Epidermal melanocyte (primary cell): Measurements from ENCODE around the gene TMF1.

ENCODE experiments used
- DNase-seq: peaks from one replicate; pipeline ENCODE4 v3.0.0; 2011; ENCODE audit warnings: low spot score; ENCODE audit not compliant: insufficient read length

The TMF1 gene

GRCh38 chr3:69051756-69052471, at the start of gene TMF1:
TMF1 (minus strand) TSS chr3:69052333; CDS start chr3:69052086, 247 bp downstream.
- DNase-seq: peak; percentile 84

DNA sequence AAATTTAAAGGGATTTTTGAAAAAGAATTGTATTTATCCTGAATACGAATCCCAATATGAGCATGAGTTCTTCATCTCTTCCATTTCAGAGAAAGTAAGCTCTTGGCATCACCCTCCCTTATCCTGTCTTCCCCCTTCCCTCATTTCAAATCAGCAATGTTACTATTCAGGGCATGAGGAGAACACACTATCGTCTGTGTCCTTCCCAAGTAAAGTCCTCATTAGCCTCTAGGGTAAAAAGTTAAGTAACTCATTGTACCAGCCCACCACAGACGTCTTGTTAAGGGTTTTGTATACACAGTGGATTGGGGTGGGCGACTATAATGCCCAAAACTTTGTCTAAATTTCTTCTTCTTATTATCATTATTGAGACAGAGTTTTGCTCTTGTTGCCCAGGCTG, 47.4 kb upstream of the TMF1 start:
- DNase-seq: no peak

DNA sequence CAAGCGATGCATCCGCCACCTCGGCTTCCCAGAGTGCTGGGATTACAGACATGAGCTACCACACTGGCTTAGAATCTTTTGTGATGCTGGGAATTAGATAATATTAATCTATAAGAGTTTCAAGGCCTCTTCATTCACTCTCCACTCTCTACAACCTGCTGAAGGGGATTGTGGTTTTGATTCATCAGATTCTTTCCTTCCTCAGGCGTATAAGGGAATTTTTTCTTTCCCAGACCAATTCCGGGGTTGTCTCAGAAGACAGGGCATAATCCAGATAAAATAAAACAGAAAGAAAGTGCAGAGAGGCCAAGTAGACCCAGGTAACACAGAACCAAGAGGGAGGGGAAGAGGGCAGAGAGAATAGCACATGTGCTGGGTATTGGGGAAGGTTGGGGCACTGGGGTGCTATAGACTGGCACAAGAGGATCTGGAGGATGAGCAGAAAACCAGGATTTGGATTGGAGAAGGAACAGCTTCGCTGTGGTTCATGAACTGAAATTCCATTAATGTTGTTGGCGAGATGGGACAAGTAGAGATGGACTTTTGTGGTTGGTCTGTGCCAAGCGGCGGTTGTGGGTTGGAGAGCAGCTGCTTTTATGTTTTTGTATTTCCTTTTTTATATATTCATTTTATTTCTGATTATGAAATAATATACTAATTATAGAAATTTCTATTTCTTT, 45.4 kb upstream of the TMF1 start:
- DNase-seq: no peak

- DNase-seq: no peak
Measured at GRCh38 chr3:69096299-69096698, 44.2 kb upstream of the TMF1 start.

DNA sequence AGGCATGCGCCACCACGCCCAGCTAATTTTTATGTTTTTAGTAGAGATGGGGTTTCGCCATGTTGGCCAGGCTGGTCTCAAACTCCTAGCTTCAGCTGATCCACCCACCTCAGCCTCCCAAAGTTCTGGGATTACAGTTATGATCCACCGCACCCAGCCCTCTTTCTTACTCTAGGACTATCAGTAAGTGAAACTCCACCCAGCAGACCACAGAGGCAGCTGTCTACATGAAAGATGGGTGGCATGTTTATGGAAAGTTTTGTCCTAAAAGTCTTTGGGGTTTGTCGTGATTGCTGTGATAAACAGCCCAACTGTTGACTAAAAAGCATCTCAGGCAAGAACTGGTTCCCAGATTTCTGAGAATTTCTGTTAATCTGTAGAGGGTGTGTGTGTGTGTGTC, 43.5 kb upstream of the TMF1 start:
- DNase-seq: no peak

DNA sequence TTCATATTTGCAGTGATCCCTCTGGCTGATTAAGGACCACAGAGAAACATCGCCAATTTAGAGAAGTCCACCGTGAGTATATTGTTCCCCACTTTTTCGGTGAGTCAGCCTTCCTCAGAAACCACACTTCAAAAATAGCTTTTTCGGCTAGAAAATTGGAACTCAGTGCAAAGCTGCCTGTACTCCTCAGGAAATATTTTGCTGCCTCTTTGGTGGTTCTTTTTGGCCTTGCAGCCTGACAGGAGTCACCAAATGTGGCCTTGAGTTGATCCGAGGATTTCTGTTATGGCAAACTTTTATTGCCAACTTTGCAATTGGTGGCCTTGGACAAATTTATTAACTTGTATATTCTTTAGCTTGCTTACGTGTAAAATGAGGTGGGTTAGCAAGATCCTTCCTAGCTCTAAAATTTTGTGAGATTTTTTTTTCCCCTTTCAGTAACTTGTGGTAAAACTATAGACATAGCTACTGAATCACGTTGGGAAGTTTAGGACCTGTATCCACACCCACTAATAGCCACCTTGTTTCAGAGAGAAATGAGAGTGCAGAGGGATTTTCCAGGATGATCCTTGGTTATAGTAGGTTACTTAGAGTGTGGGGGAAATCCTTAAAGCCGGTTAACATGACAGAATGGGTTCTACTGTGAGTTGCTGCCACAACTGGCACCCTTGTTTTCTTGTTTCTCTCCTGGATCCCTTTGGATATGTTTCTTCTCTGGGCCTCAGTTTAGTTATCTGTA, 42.5 kb upstream of the TMF1 start:
- DNase-seq: no peak

- DNase-seq: no peak
Measured at GRCh38 chr3:69092030-69092516, 39.9 kb upstream of the TMF1 start.

- DNase-seq: no peak
Measured at GRCh38 chr3:69091389-69092029, 39.4 kb upstream of the TMF1 start.

DNA sequence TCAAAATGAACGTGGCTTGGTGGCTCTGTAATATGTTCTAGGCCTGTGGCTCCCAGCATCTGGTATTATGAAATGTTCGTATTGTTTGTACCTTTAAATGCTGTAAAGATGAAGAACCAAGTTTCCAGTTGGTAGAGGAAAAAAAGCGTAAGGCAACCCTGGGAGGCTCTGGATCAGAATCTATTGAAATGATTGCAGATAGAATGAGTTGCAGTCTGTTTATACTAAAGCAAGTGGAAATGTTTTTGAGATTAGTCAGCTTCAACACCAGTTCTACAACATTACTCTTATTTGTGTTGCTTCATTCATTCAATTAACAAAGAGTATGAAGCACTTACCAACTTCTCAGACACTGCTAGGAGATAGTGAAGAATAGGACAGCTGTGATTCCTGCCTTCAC, 37.9 kb upstream of the TMF1 start:
- no peak for DNase-seq

GRCh38 chr3:69088063-69088462, 35.9 kb upstream of the TMF1 start:
- no peak for DNase-seq

DNA sequence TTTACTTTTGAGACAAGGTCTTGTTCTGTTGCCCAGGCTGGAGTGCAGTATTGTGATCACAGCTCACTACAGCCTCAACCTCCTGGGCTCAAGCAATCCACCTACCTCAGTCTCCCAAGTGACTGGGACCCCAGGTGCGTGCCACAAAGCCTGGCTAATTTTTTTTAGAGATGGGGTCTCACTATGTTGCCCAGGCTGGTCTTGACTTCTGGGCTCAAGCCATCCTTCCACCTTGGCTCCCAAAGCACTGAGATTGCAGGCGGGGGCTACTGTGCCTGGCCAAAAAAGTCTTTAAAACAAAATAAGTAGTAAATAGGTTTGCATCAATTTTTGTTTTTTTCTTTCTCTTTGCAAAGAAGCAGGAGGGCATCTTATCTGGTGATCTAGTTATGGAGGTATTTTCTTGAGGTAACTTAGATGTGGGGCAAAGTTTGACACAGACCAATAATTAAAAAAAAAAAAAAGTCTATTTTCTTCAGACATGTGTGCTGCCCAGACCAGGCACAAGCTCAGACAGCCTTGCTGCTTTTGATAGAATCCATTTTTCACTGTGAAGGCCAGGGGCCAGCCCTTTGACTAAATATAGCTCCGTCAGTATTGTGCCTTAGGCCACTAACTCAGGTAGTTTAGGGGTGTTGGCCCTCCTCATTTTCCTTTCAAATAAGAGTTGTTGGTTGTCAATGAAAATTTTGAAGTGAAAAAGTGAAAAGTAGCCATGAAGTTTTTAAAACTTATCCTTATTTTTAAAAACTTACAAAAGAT, 35.1 kb upstream of the TMF1 start:
- DNase-seq: no peak

DNA sequence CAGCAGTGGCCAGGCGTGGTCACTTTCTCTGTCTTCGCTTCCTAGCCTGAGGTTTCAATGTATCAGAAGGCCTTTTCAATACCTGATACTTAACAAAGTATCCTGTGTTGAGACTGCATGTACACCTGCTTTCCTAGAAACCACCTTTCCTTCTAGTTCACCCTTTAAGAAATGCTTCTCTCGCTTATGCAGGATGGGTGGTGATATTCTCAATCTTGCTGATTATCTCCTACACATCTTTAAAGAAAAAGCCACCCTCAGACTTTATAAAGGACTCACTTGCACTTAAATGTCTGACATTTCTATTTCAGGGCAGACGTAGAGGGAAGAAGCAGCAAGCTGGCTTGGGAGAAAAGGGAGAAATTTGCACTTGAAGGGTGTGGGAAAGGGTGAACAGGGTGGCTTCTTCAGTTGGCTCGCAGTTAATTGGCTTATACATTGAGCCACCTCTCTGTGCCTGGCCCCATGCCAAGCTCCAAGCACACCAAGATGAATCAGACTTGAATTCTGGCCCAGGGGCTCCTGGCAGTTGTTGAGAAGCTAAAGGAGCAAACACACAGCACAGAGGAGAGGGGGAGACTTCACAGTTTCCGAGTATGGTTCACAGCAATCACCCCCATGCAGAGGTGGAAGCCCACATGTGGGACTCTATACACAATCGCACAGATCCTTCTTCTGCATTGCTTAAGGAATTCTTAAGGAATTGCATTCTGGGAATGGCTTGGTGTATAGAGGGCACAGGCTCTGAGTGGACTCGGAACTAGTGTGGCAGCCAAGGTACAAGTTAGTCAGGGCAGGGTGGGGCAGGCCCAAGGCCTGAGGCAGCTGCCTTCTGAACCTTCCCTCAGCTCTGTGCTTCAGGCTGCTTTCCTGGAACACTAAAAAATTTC, 33.9 kb upstream of the TMF1 start:
- no peak for DNase-seq

DNA sequence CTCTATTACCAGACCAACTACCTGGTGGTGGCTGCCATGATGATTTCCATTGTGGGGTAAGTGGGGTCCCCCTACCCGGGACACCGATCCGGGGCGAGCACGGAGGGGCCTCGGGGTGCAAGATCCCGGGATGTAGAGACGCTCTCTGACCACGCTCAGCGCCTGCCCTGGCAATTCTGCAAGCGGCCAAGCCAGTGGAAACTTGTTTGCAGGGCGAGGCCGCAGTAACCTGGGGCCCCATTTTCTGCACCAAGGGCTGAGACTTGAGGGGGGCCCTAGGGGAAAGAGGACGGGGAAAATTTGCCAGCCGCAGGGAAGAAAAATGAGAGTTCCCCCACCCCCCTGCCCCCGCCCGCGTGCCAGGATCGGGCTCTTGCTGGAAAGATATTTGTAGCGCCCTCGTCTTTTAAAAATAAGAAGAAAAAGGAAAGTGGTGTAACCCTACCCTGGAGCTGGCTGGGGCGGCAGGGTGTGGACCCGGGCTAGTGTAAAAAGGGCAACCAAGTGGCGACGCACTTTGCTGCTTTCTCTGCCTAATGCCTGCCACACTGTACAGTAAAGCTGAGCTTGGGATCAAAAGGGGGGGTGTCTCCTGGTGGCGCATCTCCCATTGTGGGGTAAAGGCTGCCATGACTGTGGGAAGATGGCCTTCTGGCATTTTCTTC, 33.2 kb upstream of the TMF1 start:
- DNase-seq: no peak

- DNase-seq: peak; percentile 63
Measured at GRCh38 chr3:69084326-69085167, 32.4 kb upstream of the TMF1 start, which contains the start of gene ARL6IP5. ARL6IP5 (plus strand) TSS chr3:69084937; CDS start chr3:69085048, 111 bp downstream.

DNA sequence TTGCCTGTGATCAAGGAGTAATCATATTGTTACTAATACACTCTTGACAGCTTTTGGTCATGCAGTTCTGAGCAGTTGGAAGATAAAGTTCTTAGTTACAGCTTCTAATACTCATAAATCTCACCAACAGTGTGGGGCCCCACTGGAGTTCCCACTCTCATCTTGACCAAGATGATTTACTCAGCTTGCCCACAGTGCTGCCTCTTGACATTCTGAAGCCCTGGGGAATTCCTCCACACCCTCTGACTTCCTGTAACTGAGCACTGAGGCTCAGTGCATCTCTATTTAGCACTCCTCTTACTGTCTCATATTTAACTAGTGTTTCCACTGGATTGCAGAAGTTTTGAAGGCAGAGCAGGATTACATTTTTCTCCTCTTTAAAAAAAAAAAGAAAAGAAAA, 30.7 kb upstream of the TMF1 start:
- DNase-seq: no peak

- no peak for DNase-seq
Measured at GRCh38 chr3:69082361-69082760, 30.2 kb upstream of the TMF1 start.

- no peak for DNase-seq
Measured at GRCh38 chr3:69081583-69082262, 29.6 kb upstream of the TMF1 start.
